ELR (cell line): ENCODE measurements around the gene GOPC.

ENCODE experiments used
- DNase-seq: peaks from one replicate; pipeline ENCODE4 v3.0.0-alpha.2; 2015; ENCODE audit warnings: low read depth

GOPC gene

DNA sequence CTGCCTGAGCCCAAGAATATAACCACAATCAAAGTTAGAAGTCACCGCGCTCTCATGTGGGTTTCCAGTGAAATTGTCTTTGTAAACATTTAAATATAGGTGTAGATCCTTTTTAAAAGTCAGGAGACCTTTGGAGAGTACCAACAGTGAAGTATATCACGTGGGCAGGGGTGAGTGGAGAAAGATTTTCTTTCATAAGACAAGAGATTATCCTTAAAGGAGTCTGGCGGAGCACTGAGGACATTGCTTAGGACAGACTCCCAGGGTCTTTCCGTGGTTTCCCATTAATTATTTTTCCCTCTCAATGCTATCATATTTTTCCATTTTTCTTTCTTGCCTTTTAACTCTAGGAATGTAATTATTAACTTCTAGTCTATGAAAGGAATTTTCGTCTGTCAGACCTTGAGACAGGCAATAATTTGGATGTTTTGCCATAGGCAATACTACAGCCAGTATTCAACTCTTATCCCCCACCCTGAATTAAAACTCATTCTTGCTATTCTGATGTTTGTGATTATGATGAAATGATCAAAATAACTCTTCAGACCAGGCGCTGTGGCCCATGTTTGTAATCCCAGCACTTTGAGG lies 88.4 kb downstream of the GOPC start:
- DNase-seq, result no peak

DNA sequence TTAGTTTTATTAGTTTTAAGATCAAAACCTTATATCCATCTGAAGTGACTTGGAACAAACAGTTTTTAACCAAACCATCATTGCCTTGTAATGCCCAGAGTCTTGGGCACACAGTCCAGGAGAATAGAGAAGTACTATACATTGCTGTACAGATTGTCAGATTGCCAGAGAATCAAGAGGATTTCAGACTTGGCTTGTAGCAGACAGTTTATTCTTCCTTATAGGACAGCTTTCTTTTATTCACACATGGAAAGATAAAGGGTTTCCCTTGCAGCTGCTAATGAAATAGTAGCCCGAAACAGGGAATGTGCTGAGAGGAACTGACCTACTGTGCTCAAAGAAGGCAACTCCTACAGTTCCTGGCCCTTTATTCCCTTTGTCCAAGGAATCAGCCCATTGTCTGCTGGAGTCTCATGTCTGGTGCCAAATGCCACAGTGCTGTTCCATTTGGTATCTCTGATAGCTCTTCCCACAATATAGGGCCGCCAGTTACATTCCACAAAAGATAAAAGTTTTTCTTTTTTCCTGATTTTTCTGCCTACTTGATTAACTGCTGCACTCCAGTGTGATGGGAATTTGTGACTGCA lies 89.2 kb downstream of the GOPC start:
- DNase-seq, result no peak

DNA sequence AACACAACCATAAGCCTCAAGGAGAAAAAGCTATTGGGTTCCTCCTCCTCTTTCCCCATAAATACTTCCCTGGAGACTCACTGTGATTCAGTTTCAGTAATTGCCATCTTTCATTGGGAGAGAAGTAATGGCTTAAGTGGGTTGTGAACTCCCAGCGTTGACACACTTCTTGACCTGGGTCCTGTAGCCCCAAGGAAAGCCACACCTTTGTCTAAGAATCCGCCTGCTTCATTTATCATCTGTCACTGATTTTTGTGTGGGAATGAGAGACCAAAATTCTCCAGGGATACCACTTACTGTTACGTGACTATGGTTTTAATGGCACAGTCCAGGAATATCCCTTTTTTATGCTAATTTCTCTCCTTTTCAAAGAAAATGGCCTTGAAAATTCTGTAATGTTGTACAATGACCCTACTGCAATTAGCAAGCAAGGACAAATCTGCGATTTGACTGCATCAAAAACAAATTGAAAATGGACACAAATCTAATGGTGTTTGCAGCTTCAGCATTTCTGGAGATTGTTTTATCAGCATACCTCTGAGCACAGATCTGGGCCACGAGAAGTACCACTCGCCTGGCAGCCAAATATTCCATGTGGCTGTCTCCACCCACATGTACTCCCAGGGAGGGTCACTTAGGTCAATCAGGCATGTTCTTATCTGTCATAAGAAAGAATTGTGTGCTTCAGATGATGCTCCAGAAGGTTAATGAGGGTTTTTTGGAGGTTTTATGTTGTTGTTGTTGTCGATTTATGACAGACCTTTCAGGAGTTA lies 90.1 kb downstream of the GOPC start:
- no peak for DNase-seq
